Skin epidermis (tissue), 12 donors: ENCODE data around the gene CAMK1.
A peak's percentile ranks its signal among the peaks of the same experiment; 100 is the strongest.

ENCODE experiments used
- H3K27ac ChIP-seq, 21 experiments: fragments of 200-600 bp; sonication (generic) in 11 of 21; one replicate each; pipeline ENCODE4 v1.5.0; 2020; ENCODE audit warnings: mild to moderate bottlenecking in 3 of 21, inconsistent platforms in 2 of 21, moderate library complexity in 2 of 21
- H3K4me3 ChIP-seq, 7 experiments: fragments of 200-600 bp; sonication (generic) in 2 of 7; one replicate each; pipeline ENCODE4 v1.5.0; 2020; ENCODE audit warnings: inconsistent platforms in 2 of 7, mild to moderate bottlenecking in 2 of 7, moderate library complexity in 1 of 7

CAMK1 gene

DNA sequence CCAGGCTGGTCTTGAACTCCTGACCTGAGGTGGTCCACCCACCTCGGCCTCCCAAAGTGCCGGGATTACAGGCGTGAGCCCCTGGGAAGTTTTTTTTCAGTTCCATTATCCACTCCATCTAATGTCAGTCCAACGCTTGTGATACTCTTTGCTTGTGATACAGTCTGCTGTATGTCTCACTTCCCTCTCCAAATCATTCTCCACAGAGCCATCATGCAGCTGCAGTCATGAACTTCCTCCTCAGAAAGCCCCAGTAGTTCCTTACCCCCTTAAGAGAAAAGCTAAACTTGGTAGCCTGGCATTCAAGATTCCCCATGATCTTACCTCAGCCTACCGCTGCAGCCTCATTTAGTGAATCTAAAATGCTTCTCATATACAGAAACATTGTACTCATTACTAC lies 25.5 kb upstream of the CAMK1 start:
- H3K4me3 ChIP-seq: no peak overlapping the region
- H3K27ac ChIP-seq: peak overlapping the region in 1 of 21 experiments; percentile 35

GRCh38 chr3:9794400-9794799 lies 24.7 kb upstream of the CAMK1 start:
- Histone ChIP-seq H3K27ac (peak overlapping the region in 2 of 21 experiments; percentile 35), H3K4me3 (peak overlapping the region in 1 of 7 experiments; percentile 98)

DNA sequence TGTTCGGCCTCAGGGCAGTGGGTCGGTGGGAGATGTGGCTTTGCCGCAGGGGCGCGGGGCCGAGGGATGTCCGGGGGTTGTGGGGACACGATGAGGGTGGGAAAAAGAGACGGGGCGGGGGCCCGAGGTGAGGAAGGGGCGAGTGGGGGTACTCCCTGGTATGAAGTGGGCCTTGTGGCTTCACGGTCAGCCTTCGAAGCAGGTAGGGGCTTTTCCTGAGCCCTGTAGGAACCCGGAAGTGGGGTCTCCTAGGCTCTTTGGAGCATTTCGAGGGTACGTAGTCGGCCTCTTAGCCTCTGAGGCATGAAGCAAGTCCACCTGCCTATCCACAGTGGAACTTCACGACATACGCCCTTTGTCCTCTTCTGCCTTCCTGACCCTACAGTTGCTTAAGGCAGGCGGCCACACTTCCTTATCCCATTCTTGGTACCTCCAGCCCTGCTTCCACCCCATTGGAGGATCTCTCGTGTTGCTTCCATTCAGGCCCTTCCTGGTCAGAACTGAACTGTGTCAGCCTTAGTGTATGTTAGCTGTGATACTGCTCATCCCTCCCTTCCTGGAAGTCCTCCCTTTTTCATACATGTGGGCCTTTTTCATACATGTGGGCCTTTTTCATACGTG lies 23.5 kb upstream of the CAMK1 start:
- H3K4me3 ChIP-seq: peak overlapping the region; percentile 87 to 98 (median 90)

DNA sequence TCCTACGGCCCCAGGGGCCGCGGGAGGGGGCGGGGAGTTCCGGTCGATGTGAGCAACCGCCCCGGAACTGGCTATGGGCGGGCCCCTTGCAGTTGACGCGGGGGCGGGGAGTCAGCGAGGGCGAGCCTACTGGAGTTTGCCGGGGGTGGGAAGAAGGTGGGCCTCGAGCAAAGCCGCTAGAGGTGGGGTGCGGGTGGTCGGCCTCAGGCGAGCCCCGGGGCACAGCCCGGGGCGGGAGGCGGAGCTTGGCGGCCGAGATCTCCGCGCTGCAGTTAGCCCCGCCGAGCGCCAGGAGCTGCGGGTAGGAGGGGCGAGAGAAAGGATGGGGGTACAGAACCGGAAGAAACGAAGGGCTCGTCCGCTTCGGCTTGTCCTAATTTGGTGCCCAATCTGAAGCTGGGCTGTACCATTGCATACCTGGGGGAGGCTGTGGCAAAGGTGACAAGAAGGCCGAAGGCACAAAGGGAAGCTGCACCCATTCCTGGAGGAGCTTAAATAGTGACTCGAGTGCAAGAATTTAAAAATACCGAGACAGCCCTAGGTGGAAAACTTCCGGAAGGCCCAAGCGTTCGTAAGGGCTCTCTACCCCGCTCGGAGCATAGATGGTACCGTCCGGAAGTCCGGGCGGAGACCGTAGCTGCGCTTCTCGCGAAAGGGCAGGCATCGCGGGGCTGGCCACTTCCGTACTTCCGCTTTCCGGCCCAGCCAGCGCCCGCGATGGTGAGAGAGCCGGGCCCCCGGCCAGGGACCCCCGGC lies 22.8 kb upstream of the CAMK1 start, which contains the start of the genes ARPC4 and TADA3:
ARPC4 (plus strand) TSS at position 678 of the 756 bp plus-strand sequence; CDS start at position 718, 40 bp downstream.
TADA3 (minus strand) TSS at position 69 of the 756 bp plus-strand sequence. CDS start 1,007 bp downstream, outside the sequence.
- peak within 1 kb of the TSS; percentile 79 to 100 (median 98) for H3K27ac ChIP-seq
- peak within 1 kb of the TSS; percentile 87 to 98 (median 90) for H3K4me3 ChIP-seq

More for the DNA sequence above, 23.5 kb upstream of the CAMK1 start:
- H3K27ac ChIP-seq: peak overlapping the region; percentile 79 to 100 (median 98)

- peak overlapping the region; percentile 79 to 100 (median 98) for H3K27ac ChIP-seq
These were observed 22.1 kb upstream of the CAMK1 start for GRCh38 chr3:9791790-9792404.

GRCh38 chr3:9791127-9791526 lies 21.4 kb upstream of the CAMK1 start:
- H3K27ac ChIP-seq: peak overlapping the region in 10 of 21 experiments; percentile 91 to 100 (median 98)
- no peak overlapping the region for H3K4me3 ChIP-seq

More at GRCh38 chr3:9791790-9792404, 22.1 kb upstream of the CAMK1 start:
- H3K4me3 ChIP-seq: peak overlapping the region; percentile 87 to 98 (median 90)

GRCh38 chr3:9787714-9788113 lies 18.0 kb upstream of the CAMK1 start:
- no peak overlapping the region for H3K27ac ChIP-seq
- no peak overlapping the region for H3K4me3 ChIP-seq

DNA sequence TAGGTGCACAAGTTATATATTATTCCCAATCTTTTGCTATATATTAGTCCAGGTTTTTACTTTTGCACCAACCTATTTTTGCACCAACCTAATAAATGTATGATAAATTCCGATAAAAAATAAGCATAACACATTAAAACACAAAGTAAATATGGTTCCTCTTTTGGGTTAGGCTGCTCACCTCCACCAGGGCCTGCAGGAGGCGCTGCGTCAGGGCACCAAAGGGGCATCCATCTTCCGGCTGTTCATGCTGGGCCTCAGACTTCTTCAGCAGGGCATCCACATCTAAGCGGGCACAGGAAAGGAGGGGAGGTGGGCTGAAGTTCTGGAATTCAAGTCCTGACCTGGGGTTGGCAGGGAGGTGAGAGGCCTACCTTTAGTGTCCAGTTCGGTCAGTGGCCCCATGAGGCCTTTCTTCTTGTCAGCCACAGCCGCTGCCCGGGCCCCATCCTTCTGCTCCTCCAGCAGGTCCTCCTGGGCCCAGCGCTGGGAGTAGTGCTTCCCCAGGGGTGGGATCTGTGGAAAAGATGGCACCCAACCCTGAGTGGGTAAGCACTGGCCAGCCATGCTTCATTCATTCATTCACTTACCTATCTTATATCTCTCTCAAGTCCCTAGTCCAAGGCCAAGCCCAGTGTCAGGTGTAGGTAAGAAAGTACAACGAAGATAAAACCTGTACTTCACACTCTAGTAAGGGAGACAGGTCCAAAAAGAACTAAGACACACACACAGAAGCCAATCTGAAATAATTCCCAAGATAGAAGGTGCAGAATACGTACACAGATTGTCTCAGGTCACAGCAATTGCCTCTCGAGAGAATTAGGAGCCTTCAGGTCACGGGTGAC lies 17.3 kb upstream of the CAMK1 start:
- Histone ChIP-seq H3K4me3 (no peak overlapping the region), H3K27ac (no peak overlapping the region)

DNA sequence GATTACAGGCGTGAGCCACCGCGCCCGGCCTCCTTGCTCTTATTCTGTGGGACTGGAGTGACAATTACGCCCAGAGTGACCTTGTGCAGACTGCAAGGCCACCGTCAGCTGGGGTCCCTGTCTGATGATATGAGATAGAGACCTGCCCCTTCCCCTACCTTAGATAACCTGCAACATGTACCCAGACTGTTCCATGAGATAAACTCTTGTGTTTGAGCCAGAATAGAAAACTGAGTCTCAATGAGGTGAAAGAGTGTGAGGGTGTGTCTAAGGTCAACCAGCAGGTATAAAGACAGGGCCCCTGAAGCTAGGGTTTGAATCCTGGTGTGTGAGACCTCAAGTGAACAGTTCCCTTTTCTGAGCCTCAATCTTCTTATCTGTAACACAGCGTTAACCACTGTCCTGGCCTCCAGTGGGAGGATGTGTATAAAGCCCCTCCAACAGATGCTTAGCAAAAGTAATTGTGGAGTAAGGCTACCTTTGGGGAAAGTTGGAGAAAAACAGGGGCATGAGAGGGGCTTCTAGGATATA lies 16.5 kb upstream of the CAMK1 start:
- Histone ChIP-seq H3K4me3 (no peak overlapping the region), H3K27ac (no peak overlapping the region)

DNA sequence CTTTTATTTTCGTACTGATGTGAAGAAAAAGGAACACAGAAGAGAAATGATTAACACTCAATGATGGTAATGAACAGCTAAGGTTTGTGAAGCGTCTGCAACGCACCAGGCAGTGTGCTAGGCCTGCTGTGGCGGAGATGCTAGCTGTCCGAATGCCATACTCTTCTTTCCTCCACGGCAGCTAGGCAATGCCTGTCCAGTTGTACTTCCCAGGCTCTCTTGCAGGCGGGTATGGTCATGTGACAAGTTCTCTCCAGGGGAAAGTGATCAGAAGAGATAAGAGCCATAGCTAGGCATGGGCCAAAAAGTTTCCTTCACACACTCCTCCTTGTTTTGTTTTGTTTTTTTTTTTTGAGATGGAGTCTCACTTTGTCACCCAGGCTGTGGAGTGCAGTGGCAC lies 15.9 kb upstream of the CAMK1 start:
- no peak overlapping the region for H3K27ac ChIP-seq
- no peak overlapping the region for H3K4me3 ChIP-seq

DNA sequence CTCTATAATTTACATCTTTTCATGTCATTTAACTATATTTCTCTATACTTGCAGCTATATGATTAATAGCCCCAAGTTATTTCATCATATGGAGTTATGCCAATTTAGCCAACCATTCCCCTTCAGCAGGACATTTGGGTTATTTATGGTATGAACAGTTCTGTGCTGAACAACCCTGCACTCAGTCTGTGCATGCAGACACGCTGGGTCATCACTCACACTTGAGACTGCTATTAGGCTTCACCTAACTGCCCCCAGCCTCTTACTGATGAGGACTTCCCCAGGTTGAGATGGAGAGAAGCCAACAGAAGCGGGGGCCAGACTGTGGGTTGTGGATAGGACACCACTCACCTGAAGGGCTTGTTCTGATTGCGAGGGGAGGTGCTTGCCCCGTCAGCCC lies 15.2 kb upstream of the CAMK1 start:
- H3K27ac ChIP-seq: no peak overlapping the region
- no peak overlapping the region for H3K4me3 ChIP-seq

- Histone ChIP-seq H3K27ac (no peak overlapping the region), H3K4me3 (no peak overlapping the region)
These were observed 14.2 kb upstream of the CAMK1 start for GRCh38 chr3:9783954-9784353.

DNA sequence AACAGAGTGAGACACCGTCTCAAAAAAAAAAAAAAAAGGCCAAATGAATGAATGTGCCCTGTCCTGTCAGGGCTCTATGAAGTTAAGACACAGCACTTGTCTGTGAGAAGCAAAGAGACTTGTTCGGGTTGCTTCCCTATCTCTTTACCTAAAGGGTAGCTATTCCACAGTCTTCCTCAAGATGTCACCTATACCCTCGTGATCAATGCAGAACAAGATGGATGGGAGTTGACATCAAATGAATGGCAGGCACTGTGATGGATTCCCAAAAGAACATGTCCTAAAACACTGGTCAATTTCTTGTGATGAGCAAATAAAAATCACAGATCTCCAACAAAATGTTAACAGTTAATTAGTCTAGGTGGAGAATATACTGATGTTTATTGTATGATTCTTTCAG lies 13.0 kb upstream of the CAMK1 start:
- H3K4me3 ChIP-seq: no peak overlapping the region
- H3K27ac ChIP-seq: peak overlapping the region in 2 of 21 experiments; percentile 26 to 85

DNA sequence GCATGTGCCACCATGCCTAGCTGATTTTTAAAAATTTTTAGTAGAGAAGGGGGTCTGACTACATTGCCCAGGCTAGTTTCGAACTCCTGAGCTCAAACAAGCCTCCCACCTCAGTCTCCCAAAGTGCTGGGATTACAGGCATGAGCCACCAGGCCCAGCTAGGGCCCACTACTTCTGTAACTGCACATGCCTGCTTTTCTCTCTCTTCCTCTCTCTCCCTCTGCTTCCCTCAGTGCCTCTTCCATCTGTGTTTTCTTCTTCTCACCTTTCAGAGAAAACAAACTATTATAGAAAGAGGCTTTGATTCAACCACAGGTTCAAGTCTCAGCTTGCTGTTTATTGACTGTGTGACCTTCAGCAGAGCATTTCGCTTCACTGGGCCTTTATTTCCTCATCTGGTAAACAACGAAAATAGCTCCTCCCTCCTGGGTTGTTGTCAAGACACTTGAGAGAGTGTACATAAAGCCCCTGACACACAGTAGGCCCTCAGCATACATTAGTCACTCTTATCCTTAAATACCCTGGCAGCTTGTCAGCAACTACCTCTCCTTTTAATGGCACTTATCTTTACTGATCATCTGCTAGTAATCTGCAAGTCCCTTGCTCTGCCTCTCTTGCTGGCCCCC lies 12.3 kb upstream of the CAMK1 start:
- Histone ChIP-seq H3K4me3 (no peak overlapping the region), H3K27ac (peak overlapping the region in 9 of 21 experiments; percentile 6 to 85 (median 26))

DNA sequence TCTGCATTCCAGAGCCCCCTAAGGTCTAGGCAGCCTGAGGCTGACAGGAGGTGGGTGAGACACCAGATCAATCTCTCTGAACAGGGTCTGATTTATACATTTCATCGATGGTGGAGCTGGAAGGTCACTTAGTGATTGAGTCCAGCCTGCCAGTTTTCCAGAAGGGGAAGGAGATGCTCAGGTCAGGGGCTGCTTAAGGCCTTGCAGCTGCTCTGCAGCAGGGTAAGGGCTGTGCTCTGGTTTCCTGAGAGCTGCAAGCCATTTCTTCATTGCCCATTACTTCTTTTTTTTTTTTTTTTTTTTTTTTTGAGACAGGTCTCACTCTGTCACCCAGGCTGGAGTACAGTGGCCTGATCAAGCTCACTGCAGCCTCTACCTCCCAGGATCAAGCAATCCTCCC lies 11.8 kb upstream of the CAMK1 start:
- no peak overlapping the region for H3K4me3 ChIP-seq
- peak overlapping the region in 6 of 21 experiments; percentile 19 to 85 (median 28) for H3K27ac ChIP-seq

GRCh38 chr3:9780910-9781309 lies 11.2 kb upstream of the CAMK1 start:
- H3K4me3 ChIP-seq: no peak overlapping the region
- peak overlapping the region in 13 of 21 experiments; percentile 5 to 88 (median 56) for H3K27ac ChIP-seq

DNA sequence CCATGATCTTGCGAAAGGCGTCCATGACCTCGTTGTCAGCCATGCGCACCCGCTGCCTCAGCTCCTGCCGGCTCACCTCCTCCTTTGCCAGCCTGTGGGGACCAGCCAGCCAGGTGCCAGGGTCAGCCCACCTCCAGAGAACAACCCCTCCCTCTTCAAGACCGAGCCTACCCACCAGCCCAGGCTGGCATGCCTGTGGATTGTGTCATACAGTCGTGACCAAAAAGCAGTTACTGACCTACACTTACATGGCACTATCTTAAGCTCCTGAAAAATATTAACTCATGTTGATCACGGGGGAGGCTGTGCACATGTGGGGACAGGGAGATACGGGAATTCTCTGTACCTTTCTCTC lies 10.7 kb upstream of the CAMK1 start:
- Histone ChIP-seq H3K27ac (peak overlapping the region in 18 of 21 experiments; percentile 5 to 88 (median 55)), H3K4me3 (no peak overlapping the region)

DNA sequence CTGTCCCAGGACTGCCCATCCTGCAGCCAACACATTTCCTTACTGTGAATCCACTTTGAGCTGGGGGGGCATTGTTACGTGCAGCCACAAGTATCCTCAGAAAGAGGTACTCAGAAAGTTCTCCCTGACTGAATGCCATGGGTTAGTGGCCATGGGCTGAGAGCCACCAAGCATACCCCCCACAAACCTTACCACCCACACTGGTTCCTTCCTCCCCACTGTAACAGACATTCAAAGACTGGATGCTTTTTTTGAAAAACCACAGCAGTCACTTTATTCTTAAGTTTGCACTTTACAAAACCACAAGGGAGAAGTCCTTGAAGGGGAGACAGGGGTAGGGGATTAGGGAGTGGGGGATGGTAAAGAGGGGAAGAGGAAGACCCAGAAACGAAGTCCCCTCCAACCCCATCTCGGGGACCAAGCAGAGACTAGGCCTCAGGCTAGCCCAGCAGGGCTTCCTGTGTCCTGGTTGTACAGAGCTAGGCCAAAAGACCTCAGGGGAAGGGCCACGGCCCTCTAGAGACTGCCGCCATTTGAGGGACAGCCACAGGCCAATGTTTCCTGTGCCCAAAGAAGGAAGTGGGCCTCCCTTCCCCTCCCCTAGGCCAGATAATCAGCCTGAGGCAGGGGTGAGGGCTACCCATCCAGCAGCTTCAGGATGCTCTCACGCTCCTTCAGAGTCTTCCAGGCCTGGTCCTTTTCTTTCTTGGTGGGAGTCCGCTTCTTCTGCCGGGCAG lies 10.1 kb upstream of the CAMK1 start:
- Histone ChIP-seq H3K4me3 (no peak overlapping the region), H3K27ac (peak overlapping the region in 18 of 21 experiments; percentile 5 to 88 (median 55))
